Activated T-helper 1 cell treated with anti-CD3 and anti-CD28 coated beads, Interleukin-12 subunit alpha, Interleukin-12 subunit beta, Interleukin-2, Interleukin-4 antibody, amounts not matched to agents 30 ng/mL and 10 ng/mL and 1 ng/mL, durations not matched to agents 14 hours and 24 hours and 36 hours (primary cell): Measurements from ENCODE around the gene G3BP2. TPM values are rescaled to one million over a fixed set of nuclear protein-coding genes. Genes with fewer than 3 reads are reported as not detected.
"Not testable (repeated sequence)": the region's sequence is repeated elsewhere in the genome, so short reads cannot be mapped to it uniquely, and the experiment has no call there.

Source experiments
- DNase-seq: peaks from one replicate; pipeline ENCODE4 v3.0.0; 2021; ENCODE audit warnings: low spot score
- H3K27ac Mint-ChIP-seq: one replicate; pipeline ENCODE4 v1.8.0; 2021; ENCODE audit warnings: mild to moderate bottlenecking, mixed read lengths
- H3K27me3 Mint-ChIP-seq: one replicate; pipeline ENCODE4 v1.8.0; 2022; ENCODE audit warnings: mild to moderate bottlenecking, moderate library complexity, mixed read lengths; ENCODE audit not compliant: insufficient read depth
- H3K36me3 Mint-ChIP-seq: one replicate; pipeline ENCODE4 v1.8.0; 2021; ENCODE audit warnings: low read depth, mixed read lengths
- H3K4me1 Mint-ChIP-seq: one replicate; pipeline ENCODE4 v1.8.0; 2021; ENCODE audit warnings: low read depth, mixed read lengths
- H3K4me3 Mint-ChIP-seq: one replicate; pipeline ENCODE4 v1.8.0; 2021; ENCODE audit warnings: mild to moderate bottlenecking, moderate library complexity, mixed read lengths
- H3K9me3 Mint-ChIP-seq: one replicate; pipeline ENCODE4 v1.8.0; 2021; ENCODE audit warnings: mixed read lengths
- intact Hi-C: fragments of 100-400 bp; cut with micrococcal nuclease; formaldehyde crosslinking; loops from one replicate; pipeline ENCODE4 v1.15.1; 2024
- total RNA-seq: library from RNA; stranded (reverse); gene quantifications from 2 replicates; pipeline ENCODE4 v1.2.3, GENCODE V29; 2022

Gene G3BP2
- total RNA-seq = 143 and 144 TPM in 2 replicates

DNA sequence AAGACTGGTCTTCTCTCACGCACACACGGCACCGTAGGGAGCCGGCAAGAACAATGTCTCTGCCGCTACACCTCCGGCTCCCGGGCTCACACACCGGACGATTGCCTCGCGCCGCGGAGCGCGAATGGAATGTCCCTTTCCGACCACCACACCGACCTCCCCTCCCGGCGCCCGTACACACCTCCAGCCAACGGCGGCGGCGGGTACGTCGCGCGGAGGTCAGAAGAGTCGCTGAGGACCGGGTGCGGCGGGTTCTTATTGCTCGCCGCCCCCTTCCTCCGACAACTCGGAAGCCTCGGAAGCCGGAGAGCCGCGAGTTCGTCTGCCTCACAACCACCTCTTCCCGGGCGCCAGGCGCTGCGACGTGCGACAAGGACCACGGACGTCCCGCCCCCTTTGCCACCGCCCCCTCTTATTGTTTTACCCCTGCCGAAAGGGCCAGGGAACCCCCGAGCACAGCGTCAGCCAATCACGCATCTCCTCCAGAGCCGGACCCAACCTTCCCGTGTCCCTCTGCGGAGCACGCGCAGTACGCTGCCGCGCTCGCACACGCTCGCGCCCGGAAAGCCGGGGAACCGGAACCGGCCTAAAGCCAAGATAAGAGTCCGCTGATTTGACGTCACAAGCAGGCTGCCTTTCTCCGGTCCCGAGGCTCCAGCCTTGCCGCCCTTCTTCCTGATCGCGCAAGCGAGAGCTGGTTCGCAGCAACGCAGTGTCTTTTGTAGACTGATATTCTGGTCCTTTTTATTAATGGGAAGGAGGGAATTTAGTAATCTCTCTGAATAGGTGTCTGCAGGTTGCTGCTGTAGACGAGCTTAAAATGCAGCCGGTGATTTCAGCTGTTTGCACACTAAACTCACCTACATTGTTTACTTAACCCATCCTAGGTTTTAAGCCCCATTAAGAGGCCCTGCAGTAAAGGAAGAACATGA, at the start of gene G3BP2:
G3BP2 (minus strand) TSS at position 385 of the 932 bp plus-strand sequence. CDS start 11,386 bp downstream, outside the sequence.
- peak within 1 kb of the TSS; percentile 96 for H3K4me3 Mint-ChIP-seq
- intact Hi-C loops = loop anchor here (1.0 to 5.0 kb wide), 7 partner anchors 9 to 539 kb away; partner anchors contain the start of genes CDKL2, NAAA, RCHY1 and SCARB2
- H3K27ac Mint-ChIP-seq = peak within 1 kb of the TSS; percentile 98
- H3K9me3 Mint-ChIP-seq = no peaks in the 10 kb centered on the region
- peaks cover 40% of the 10 kb centered on the region for H3K4me1 Mint-ChIP-seq
- peaks cover 7% of the 10 kb centered on the region for H3K36me3 Mint-ChIP-seq
- no peaks in the 10 kb centered on the region for H3K27me3 Mint-ChIP-seq
- peak; percentile 96 for DNase-seq

DNA sequence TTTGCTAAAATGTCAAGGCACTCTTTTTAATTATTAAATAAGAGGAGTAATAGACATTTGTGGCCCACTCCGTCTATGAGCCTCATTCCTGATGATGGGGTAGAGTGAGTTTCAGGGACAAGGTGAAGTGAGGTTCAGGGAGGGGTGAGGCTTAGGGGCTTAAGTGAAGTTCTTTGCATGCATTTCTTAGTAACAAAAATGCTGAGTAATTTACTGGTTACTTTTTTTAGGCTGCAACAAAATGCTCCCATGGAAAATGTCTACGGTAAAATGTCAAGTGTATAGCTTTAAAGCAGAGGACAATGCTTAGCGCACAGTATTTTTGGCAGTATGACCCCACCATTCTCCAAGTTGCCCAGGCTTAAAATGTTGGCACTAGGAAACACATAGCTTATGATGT, 49.2 kb upstream of the G3BP2 start:
- intact Hi-C loops = loop anchor here (2.0 to 10.0 kb wide), 4 partner anchors 335 to 1568 kb away; partner anchors contain the start of genes CCNG2, CCNI and MTHFD2L
- Mint-ChIP-seq H3K36me3 (peaks cover 15% of the 10 kb centered on the region), H3K4me1 (peaks cover 51% of the 10 kb centered on the region), H3K27ac (no peak overlapping the region), H3K4me3 (no peak overlapping the region), H3K27me3 (no peaks in the 10 kb centered on the region), H3K9me3 (no peaks in the 10 kb centered on the region)
- no peak for DNase-seq

DNA sequence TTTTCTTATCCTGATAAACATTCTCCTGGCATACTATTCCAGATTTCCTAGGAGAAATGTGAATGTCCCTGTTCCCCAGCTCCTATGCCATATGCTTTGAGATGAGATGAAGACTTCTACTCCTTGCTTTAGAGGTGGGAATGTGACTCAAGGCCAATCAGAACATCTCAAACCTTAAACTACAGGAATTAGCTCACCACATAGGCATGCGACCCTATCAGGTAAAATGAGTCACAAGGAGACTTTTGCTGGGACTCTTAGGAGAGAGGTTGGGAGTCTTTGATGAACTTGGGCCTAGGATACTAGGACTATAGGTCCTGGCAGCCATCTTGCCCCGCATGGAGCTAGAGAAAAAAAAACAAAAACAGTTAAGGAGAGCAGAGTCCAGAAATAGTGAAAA, 45.3 kb upstream of the G3BP2 start:
- Mint-ChIP-seq H3K9me3 (no peaks in the 10 kb centered on the region), H3K36me3 (no peaks in the 10 kb centered on the region), H3K4me1 (peaks cover 22% of the 10 kb centered on the region), H3K27ac (no peak overlapping the region), H3K27me3 (no peaks in the 10 kb centered on the region), H3K4me3 (no peak overlapping the region)
- intact Hi-C loops = no loop called here
- DNase-seq = no peak

DNA sequence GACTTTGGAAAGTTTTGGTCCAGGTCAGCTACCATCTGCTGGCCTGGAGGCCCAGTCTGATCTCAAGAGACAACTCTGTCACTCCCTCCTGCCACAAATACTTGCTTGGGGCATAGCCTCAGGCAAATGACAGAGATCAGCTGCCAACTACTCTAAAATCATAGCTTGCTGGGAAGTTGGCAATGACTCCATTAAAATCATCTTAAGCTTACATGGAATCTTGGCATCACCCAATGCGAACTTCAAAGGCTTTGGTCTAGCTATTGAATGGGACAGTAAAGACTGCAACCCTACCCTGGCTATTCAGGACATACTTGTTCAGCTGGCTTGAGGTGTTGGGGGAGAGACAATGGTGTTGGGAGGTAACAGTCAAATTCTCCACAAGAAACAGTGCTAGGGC, 44.2 kb upstream of the G3BP2 start:
- Mint-ChIP-seq H3K9me3 (no peaks in the 10 kb centered on the region), H3K27me3 (no peaks in the 10 kb centered on the region), H3K4me1 (peaks cover 12% of the 10 kb centered on the region), H3K27ac (no peak overlapping the region), H3K4me3 (no peak overlapping the region), H3K36me3 (peaks cover 1% of the 10 kb centered on the region)
- intact Hi-C loops = no loop called here
- DNase-seq = no peak

DNA sequence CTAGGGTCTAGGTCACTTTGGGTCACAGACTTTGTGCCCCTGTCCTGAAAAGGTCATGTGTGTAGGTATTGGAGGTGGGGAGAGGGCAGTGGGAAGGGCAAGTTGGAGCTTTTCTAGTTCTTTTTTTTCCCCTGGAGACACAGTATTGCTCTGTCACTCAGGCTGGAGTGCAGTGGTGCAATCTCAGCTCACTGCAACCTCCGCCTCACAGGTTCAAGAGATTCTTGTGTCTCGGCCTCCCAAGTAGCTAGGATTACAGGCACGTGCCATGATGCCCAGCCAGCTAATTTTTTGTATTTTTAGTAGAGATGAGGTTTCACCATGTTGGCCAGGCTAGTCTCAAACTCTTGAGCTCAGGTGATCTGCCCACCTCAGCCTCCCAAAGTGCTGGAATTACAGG, 42.8 kb upstream of the G3BP2 start:
- H3K27ac Mint-ChIP-seq, H3K9me3 Mint-ChIP-seq, H3K27me3 Mint-ChIP-seq, intact Hi-C loops, DNase-seq, H3K4me3 Mint-ChIP-seq, H3K36me3 Mint-ChIP-seq, H3K4me1 Mint-ChIP-seq: not testable (repeated sequence)

DNA sequence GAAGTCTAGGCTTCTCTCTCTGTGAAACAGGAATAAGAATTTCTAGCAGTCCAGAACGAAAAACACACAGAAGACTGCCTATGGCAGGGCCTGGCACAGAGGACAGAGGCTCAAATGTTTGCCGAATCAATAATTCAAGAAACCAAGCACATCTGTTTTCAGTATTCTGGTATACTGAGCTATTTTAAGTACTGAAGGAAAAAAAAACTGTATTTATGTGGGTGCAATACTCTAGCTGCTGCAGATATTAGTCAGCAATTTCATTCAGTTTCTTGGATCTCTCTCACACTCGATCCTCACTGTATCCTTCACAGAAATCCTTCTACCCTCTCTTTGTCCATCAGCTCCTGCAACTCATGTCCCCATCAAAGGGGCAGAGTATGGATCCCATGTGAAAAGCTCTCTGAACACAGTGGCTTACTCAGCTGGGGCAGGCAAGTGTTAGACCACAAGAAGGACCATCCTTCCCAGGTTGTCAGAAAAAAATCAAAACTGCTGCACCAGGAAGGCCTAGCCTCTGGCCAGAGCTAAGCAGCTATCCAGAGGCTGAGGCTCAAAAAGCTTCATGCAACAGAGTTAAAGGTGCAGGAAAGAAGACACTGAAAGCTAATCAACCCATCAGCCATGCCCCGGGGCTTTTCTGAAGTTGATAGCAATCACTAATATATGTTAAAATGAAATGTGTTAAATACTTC, 42.0 kb upstream of the G3BP2 start:
- no peak for DNase-seq
- Mint-ChIP-seq H3K4me1 (peaks cover 5% of the 10 kb centered on the region), H3K4me3 (no peak overlapping the region), H3K9me3 (no peaks in the 10 kb centered on the region), H3K27me3 (no peaks in the 10 kb centered on the region), H3K36me3 (peaks cover 1% of the 10 kb centered on the region), H3K27ac (no peak overlapping the region)
- intact Hi-C loops = loop anchor here (2.0 kb wide), 1 partner anchor 16 kb away; no protein-coding TSS in a partner anchor

DNA sequence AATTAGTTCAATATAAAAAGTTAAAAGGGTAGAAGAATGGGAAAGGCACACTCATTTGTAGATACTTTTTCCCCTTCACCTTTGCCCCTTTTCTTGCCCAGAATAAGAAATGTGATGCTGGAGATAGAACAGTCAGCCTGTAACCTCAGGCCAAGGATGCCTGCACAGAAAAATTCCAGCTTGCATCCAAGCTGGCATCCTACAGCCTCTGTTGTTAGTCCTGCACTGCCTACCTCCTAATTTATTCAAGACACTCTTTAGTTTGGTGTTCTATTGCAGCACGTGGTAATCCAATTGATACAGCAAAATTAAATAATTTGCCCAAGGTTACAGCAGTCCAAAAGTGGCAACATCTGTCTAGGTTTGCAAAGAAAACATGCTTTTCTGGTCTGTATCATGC, 41.5 kb upstream of the G3BP2 start:
- Mint-ChIP-seq H3K9me3 (no peaks in the 10 kb centered on the region), H3K36me3 (peaks cover 1% of the 10 kb centered on the region), H3K27ac (no peak overlapping the region), H3K4me1 (peaks cover 5% of the 10 kb centered on the region), H3K27me3 (no peaks in the 10 kb centered on the region), H3K4me3 (no peak overlapping the region)
- no peak for DNase-seq
- intact Hi-C loops = loop anchor here (2.0 kb wide), 1 partner anchor 16 kb away; no protein-coding TSS in a partner anchor

DNA sequence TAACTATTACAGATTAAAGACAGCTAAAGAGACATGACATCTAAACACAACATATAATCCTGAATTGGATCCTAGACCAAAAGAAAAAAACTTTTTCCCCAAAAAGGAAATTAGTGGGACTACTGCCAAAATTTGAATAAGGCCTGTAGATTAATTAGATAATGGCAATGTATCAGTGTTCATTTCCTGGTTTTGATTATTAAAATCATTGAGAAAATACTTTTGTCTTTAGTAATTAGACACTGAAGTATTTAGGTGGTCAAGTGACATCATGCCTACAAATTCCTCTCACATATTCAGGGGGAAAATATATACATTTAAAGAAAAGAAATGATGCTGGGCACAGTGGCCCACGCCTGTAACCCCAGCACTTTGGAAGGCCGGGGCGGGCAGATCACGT, 40.8 kb upstream of the G3BP2 start:
- Mint-ChIP-seq H3K9me3 (no peaks in the 10 kb centered on the region), H3K4me3 (no peak overlapping the region), H3K36me3 (peaks cover 1% of the 10 kb centered on the region), H3K27ac (no peak overlapping the region), H3K27me3 (no peaks in the 10 kb centered on the region), H3K4me1 (peaks cover 5% of the 10 kb centered on the region)
- intact Hi-C loops = loop anchor here (2.0 kb wide), 1 partner anchor 15 kb away; no protein-coding TSS in a partner anchor
- DNase-seq = no peak

DNA sequence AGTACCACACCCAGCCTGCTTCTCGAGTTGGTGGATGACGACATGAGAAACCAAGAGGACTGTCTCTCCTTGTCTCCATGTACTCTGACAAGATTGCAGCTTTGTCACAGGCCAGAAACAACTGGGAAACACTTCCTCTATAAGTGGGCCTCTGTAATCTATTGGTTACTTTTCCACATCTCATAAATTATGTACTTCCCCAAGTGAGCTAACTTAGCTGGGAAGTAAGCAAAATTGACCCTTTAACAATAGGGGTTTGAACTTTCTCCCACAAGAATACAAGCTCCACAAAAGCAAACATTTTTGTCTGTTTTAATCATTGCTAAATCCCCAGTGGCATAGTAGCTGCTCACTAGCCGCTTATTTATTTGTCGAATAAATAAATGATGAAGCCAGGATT, 37.0 kb upstream of the G3BP2 start:
- H3K27me3 Mint-ChIP-seq = no peaks in the 10 kb centered on the region
- DNase-seq = no peak
- no peaks in the 10 kb centered on the region for H3K9me3 Mint-ChIP-seq
- H3K27ac Mint-ChIP-seq = no peak overlapping the region
- peaks cover 1% of the 10 kb centered on the region for H3K36me3 Mint-ChIP-seq
- H3K4me3 Mint-ChIP-seq = no peak overlapping the region
- intact Hi-C loops = no loop called here
- peaks cover 10% of the 10 kb centered on the region for H3K4me1 Mint-ChIP-seq

DNA sequence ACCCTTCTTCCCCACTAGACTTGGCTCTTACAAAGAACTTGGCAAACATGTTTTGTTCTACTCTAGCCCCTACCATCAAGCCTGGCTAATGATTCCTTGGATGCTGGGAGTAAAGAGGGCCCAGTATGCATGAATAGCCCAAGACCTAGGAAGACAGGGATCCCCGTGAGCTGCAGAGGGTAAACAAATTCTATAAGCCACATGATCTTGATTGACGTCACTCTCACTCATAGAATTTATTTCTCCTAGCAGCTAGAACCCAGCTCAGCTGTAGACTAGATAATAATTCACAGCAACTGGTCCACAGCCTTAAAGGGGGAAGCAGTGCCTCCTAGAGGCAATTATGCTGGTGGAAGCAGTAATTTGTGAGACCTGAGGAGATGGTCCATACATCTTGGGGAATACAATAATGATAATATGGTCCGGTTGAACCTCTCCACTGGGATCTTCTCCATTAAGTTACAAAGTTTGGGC, 35.0 kb upstream of the G3BP2 start:
- Mint-ChIP-seq H3K4me3 (no peak overlapping the region), H3K9me3 (no peaks in the 10 kb centered on the region), H3K27me3 (no peaks in the 10 kb centered on the region), H3K27ac (no peak overlapping the region), H3K36me3 (peaks cover 1% of the 10 kb centered on the region), H3K4me1 (peaks cover 8% of the 10 kb centered on the region)
- DNase-seq = peak; percentile 38
- intact Hi-C loops = loop anchor here (1.0 to 5.0 kb wide), 3 partner anchors 16 to 76 kb away; partner anchors contain the start of genes CDKL2 and USO1

DNA sequence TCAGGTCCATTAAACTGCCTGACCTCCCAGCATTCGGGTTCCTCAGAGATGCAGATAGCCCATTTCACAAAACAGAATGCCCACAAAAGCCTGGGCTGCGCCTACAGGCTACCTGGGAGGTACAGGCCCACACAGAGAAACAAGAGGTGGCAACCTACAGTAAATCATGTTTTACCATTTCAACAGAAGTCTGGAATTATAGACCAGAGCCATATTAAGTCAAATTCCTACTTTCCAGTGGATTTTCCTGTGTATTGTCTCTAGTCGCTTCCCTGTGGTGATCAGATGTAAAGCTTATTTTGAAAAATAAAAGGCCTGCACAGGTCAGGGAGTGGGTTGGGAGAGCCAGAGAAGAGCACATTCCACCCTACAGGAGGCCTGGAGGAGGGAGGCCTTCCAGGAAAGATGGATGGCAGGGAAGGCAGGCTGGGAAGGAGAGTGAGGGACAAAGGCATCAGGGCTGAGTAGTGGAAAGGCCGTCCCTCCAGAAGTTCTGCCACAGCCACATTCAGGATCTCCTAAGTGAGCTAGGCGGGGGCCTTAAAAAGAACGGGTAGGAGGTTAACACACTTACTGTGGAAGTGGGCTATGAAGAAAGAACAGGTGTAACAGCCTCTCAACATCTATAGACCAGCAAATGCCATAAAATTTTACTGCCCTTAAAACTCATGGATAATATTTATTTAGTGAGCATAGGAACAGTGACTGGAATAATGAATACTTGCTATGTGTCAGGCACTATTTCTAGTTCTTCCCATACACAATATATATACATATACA, 32.2 kb upstream of the G3BP2 start:
- no peak overlapping the region for H3K4me3 Mint-ChIP-seq
- H3K9me3 Mint-ChIP-seq = no peaks in the 10 kb centered on the region
- H3K4me1 Mint-ChIP-seq = peaks cover 8% of the 10 kb centered on the region
- H3K36me3 Mint-ChIP-seq = no peaks in the 10 kb centered on the region
- no peaks in the 10 kb centered on the region for H3K27me3 Mint-ChIP-seq
- intact Hi-C loops = loop anchor here (5.0 kb wide), 1 partner anchor 73 kb away; the partner anchor contains the start of gene CDKL2
- DNase-seq = no peak
- H3K27ac Mint-ChIP-seq = no peak overlapping the region

DNA sequence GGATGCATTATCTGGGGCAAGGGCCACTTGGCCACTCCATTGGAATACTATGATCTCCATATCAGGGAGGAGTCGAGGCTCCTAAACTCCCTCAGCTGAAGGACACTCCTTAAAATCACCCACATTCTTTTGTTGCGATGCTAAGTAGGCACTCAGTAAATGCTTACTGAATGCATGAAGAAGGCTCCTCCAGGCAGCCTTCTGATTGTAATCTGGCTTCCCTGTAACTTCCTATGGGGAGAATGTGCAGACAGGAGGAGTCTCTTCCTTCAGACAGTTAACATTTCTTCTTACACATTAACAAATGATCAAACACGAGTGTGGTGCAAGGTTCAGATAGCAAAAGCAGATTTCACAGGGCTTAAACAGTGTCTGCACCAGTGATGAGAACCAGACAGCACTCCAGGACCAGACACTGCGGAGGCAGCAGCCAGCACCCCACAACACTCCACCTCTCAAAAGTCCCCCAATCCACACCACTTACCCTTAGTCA, 29.8 kb upstream of the G3BP2 start:
- Mint-ChIP-seq H3K27me3 (no peaks in the 10 kb centered on the region), H3K27ac (no peak overlapping the region), H3K4me1 (peaks cover 18% of the 10 kb centered on the region), H3K36me3 (peaks cover 1% of the 10 kb centered on the region), H3K9me3 (no peaks in the 10 kb centered on the region), H3K4me3 (no peak overlapping the region)
- no peak for DNase-seq
- intact Hi-C loops = no loop called here
